Neural progenitor cell (in vitro differentiated cells): ENCODE measurements around the gene RPS6KA2. TPM values are rescaled to one million over a fixed set of nuclear protein-coding genes. Genes with fewer than 3 reads are reported as not detected.

Experiments
- DNase-seq: peaks from one replicate; pipeline ENCODE4 v3.0.0-alpha.2; 2016; ENCODE audit warnings: low spot score
- H2AFZ ChIP-seq: fragments of 200-600 bp; sonication (generic); replicated peaks from 2 replicates; pipeline ENCODE4 v1.6.1; 2016; ENCODE audit warnings: antibody characterized with exemption
- H3F3A ChIP-seq: fragments of 200-600 bp; sonication (generic); 2 replicates; pipeline ENCODE4 v1.6.1; 2016; ENCODE audit warnings: antibody characterized with exemption, low read depth
- H3K27ac ChIP-seq: fragments of 200-600 bp; sonication (generic); 2 replicates; pipeline ENCODE4 v1.5.1; 2016; ENCODE audit warnings: mild to moderate bottlenecking
- H3K27me3 ChIP-seq: fragments of 200-600 bp; sonication (generic); 2 replicates; pipeline ENCODE4 v1.6.1; 2016; ENCODE audit warnings: mild to moderate bottlenecking, moderate library complexity
- H3K36me3 ChIP-seq: fragments of 200-600 bp; sonication (generic); 2 replicates; pipeline ENCODE4 v1.5.1; 2016
- H3K4me1 ChIP-seq: fragments of 200-600 bp; sonication (generic); 2 replicates; pipeline ENCODE4 v1.6.1; 2016; ENCODE audit warnings: mixed run types
- H3K4me2 ChIP-seq: fragments of 200-600 bp; sonication (generic); 2 replicates; pipeline ENCODE4 v1.6.1; 2016
- H3K4me3 ChIP-seq: fragments of 200-600 bp; sonication (generic); 2 replicates; pipeline ENCODE4 v1.5.1; 2016
- H3K79me2 ChIP-seq: fragments of 200-600 bp; sonication (generic); 2 replicates; pipeline ENCODE4 v1.6.1; 2016; ENCODE audit warnings: low read depth
- H3K9ac ChIP-seq: fragments of 200-600 bp; sonication (generic); 2 replicates; pipeline ENCODE4 v1.6.1; 2016
- H3K9me3 ChIP-seq: fragments of 200-600 bp; sonication (generic); 2 replicates; pipeline ENCODE4 v1.5.1; 2016; ENCODE audit warnings: low read depth
- H4K20me1 ChIP-seq: fragments of 200-600 bp; sonication (generic); 2 replicates; pipeline ENCODE4 v1.6.1; 2016; ENCODE audit warnings: low read depth
- H3K27ac Mint-ChIP-seq: 3 replicates; pipeline ENCODE4 v1.8.0; 2021; ENCODE audit warnings: mixed read lengths
- H3K27me3 Mint-ChIP-seq: 2 replicates; pipeline ENCODE4 v1.8.0; 2022; ENCODE audit warnings: low read depth, mild to moderate bottlenecking, inconsistent platforms, moderate library complexity, mixed read lengths; ENCODE audit not compliant: insufficient read depth
- H3K36me3 Mint-ChIP-seq: 3 replicates; pipeline ENCODE4 v1.8.0; 2021; ENCODE audit warnings: mixed read lengths
- H3K4me1 Mint-ChIP-seq: 3 replicates; pipeline ENCODE4 v1.8.0; 2021; ENCODE audit warnings: mixed read lengths
- H3K4me3 Mint-ChIP-seq: 3 replicates; pipeline ENCODE4 v1.8.0; 2021; ENCODE audit warnings: mild to moderate bottlenecking, moderate library complexity, mixed read lengths
- H3K9me3 Mint-ChIP-seq: 3 replicates; pipeline ENCODE4 v1.8.0; 2020; ENCODE audit warnings: mixed read lengths
- EZH2 ChIP-seq: fragments of 200-600 bp; sonication (generic); IDR thresholded peaks from 2 replicates; pipeline ENCODE4 v1.6.1; 2017; ENCODE audit warnings: antibody characterized with exemption, mild to moderate bottlenecking, moderate library complexity
- EZH2phosphoT487 ChIP-seq: fragments of 200-600 bp; sonication (generic); IDR thresholded peaks from 2 replicates; pipeline ENCODE4 v1.6.1; 2017; ENCODE audit warnings: antibody characterized with exemption
- total RNA-seq: library from RNA; depleted of rRNA; stranded (reverse); fragments of >200 nt; gene quantifications from 2 replicates; pipeline ENCODE4 v1.2.3, GENCODE V29; 2015; ENCODE audit warnings: low replicate concordance
- TF ChIP-seq, protein P1 (sequence below): fragments of 200-600 bp; sonication (generic); IDR thresholded peaks from 2 replicates; pipeline ENCODE4 v1.5.1; 2017; ENCODE audit warnings: antibody characterized with exemption, mild to moderate bottlenecking

RPS6KA2 gene
- total RNA-seq, 1 donor from 2014 or later, result 8.2 TPM

DNA sequence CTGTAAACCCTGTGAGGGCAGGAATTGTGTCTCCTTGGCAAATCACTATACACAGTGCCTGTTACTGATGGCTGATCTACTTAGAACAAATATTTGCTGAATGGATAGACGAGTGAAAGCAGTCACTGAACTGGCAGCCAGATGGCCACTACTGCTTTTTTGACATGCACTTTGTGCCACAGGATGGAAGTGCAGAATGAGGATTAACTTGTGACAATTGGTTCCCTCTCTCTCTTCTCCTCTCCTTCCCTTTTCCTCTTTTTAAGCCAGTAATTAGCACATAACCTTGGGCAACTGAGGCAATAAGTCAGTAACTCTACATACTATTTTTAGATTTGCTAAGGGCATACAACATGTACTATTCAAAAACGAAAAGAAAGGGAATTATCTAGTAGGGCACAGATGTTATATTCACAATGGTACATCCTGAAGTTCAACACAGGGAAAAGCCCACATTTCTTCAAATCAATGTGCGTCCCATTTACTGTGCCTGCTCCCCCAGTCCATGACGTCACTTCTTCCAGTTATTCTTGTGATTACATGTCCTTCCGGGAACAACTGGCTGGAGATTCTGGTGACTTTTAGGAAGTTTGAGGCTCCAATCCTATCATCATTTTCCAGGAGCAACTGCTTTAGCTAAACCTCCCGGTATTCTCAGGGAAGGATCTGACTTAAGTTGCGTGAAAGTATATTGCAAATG lies 17.0 kb upstream of the RPS6KA2 start:
- Mint-ChIP-seq H3K27ac (no peak overlapping the region), H3K9me3 (peaks cover 5% of the 10 kb centered on the region)
- H4K20me1 ChIP-seq, result no peaks in the 10 kb centered on the region

DNA sequence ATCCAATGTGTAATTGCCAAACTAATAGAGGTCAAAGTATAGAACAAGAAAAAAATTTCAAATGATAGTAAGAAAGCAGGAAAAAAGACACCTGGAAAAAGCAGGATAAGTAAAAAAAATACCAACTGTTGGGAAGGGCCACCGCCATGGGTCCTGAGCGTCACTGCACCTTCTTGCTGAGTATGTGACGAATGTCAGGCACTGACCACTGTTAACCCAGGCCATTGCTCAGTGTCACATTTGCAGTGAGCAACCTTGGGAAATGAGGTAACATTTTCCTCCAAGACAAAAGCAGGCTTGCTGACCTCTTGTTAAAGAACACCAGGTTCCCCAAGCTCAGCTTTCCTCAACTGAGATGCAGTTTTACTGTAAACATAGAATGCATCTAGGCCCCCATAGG lies 15.6 kb upstream of the RPS6KA2 start:
- H3F3A ChIP-seq, result peaks cover 2% of the 10 kb centered on the region
- no peaks in the 10 kb centered on the region for H3K27me3 ChIP-seq
- H3K9me3 Mint-ChIP-seq, result peaks cover 5% of the 10 kb centered on the region
- H3K4me1 ChIP-seq, result no peaks in the 10 kb centered on the region
- H3K27me3 Mint-ChIP-seq, result peaks cover 3% of the 10 kb centered on the region
- no peaks in the 10 kb centered on the region for H3K9me3 ChIP-seq
- H3K27ac ChIP-seq, result no peak overlapping the region
- H3K4me3 Mint-ChIP-seq, result no peak overlapping the region
- no peak overlapping the region for H3K4me3 ChIP-seq
- no peak overlapping the region for H3K9ac ChIP-seq
- no peaks in the 10 kb centered on the region for H4K20me1 ChIP-seq
- H3K4me2 ChIP-seq, result no peak overlapping the region
- H3K36me3 ChIP-seq, result no peaks in the 10 kb centered on the region
- no peaks in the 10 kb centered on the region for H3K4me1 Mint-ChIP-seq
- TF ChIP-seq, protein P1, sequence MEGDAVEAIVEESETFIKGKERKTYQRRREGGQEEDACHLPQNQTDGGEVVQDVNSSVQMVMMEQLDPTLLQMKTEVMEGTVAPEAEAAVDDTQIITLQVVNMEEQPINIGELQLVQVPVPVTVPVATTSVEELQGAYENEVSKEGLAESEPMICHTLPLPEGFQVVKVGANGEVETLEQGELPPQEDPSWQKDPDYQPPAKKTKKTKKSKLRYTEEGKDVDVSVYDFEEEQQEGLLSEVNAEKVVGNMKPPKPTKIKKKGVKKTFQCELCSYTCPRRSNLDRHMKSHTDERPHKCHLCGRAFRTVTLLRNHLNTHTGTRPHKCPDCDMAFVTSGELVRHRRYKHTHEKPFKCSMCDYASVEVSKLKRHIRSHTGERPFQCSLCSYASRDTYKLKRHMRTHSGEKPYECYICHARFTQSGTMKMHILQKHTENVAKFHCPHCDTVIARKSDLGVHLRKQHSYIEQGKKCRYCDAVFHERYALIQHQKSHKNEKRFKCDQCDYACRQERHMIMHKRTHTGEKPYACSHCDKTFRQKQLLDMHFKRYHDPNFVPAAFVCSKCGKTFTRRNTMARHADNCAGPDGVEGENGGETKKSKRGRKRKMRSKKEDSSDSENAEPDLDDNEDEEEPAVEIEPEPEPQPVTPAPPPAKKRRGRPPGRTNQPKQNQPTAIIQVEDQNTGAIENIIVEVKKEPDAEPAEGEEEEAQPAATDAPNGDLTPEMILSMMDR, result no peak
- TF ChIP-seq EZH2phosphoT487 (no peak), EZH2 (no peak)
- H3K36me3 Mint-ChIP-seq, result no peaks in the 10 kb centered on the region
- no peaks in the 10 kb centered on the region for H3K79me2 ChIP-seq
- no peak overlapping the region for H2AFZ ChIP-seq
- H3K27ac Mint-ChIP-seq, result no peak overlapping the region
- DNase-seq, result no peak

More for the DNA sequence above, 17.0 kb upstream of the RPS6KA2 start:
- H3K27me3 Mint-ChIP-seq, result peaks cover 2% of the 10 kb centered on the region
- Histone ChIP-seq H3K36me3 (no peaks in the 10 kb centered on the region), H3K4me3 (no peak overlapping the region), H3K4me1 (no peaks in the 10 kb centered on the region), H2AFZ (no peak overlapping the region), H3K9ac (no peak overlapping the region), H3K4me2 (no peak overlapping the region), H3K79me2 (no peaks in the 10 kb centered on the region), H3K27me3 (no peaks in the 10 kb centered on the region), H3K9me3 (no peaks in the 10 kb centered on the region), H3F3A (peaks cover 16% of the 10 kb centered on the region), H3K27ac (no peak overlapping the region)
- H3K4me3 Mint-ChIP-seq, result no peak overlapping the region
- no peaks in the 10 kb centered on the region for H3K4me1 Mint-ChIP-seq
- TF ChIP-seq, protein P1, result no peak
- TF ChIP-seq EZH2 (no peak), EZH2phosphoT487 (no peak)
- H3K36me3 Mint-ChIP-seq, result no peaks in the 10 kb centered on the region
- DNase-seq, result no peak

DNA sequence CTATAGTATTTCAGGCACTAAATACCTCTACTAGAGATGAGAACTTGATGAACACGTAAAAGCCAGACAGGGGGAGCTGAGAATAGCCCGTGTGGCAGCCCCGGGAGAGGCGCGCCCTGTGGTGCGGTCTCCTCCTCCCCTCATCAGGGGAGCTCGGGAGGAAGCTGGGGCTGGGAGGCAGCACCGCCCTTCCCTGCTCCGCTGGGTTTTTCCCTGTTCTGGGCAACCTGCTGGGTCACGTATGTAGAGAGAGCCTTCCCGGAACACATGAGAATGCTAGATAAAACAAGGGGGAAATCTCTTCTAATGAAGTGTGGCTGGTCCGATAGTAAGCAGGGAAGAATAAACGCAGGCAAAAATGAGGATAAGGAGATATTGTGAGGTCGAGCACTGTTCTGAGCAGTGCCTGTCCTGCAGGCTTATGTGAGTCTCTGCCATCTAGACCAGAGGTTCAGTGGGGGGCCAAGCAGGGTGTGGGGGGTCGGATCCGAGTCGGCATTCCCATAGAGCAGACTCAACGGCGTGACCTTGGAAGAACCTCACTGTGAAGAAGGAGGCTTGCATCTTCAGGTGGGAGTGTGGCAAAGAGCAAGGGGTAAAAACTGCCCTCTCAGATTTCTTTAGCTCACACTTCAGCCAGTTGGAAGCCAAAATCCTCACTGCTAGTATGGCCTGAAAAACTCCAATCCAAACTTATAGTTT lies 13.4 kb upstream of the RPS6KA2 start:
- no peak overlapping the region for H3K4me3 Mint-ChIP-seq
- Histone ChIP-seq H3K27ac (no peak overlapping the region), H3K79me2 (no peaks in the 10 kb centered on the region), H3F3A (no peaks in the 10 kb centered on the region), H4K20me1 (no peaks in the 10 kb centered on the region), H2AFZ (no peak overlapping the region), H3K27me3 (no peaks in the 10 kb centered on the region), H3K4me2 (no peak overlapping the region), H3K36me3 (no peaks in the 10 kb centered on the region), H3K4me1 (no peaks in the 10 kb centered on the region), H3K9me3 (no peaks in the 10 kb centered on the region), H3K9ac (no peak overlapping the region), H3K4me3 (no peak overlapping the region)
- TF ChIP-seq, protein P1, result no peak
- TF ChIP-seq EZH2, result no peak
- no peak for TF ChIP-seq EZH2phosphoT487
- peaks cover 3% of the 10 kb centered on the region for H3K27me3 Mint-ChIP-seq
- no peaks in the 10 kb centered on the region for H3K36me3 Mint-ChIP-seq
- H3K9me3 Mint-ChIP-seq, result peaks cover 5% of the 10 kb centered on the region
- no peak overlapping the region for H3K27ac Mint-ChIP-seq
- DNase-seq, result no peak
- no peaks in the 10 kb centered on the region for H3K4me1 Mint-ChIP-seq
